Stimulated activated CD4-positive, alpha-beta T cell treated with anti-CD3 and anti-CD28 coated beads, Interleukin-12 subunit alpha, Interleukin-12 subunit beta, amount 100 ng/mL, for 48 hours (primary cell): ENCODE data around the gene RFWD3.

ENCODE experiments used
- DNase-seq, 3 donors: peaks; one replicate each; pipeline ENCODE4 v3.0.0-alpha.2; 2020; ENCODE audit warnings: low read depth in 2 of 3, low spot score in 1 of 3

The RFWD3 gene

GRCh38 chr16:74582970-74583369, 83.7 kb downstream of the RFWD3 start:
- no peak for DNase-seq

- DNase-seq = no peak
Observed at GRCh38 chr16:74580833-74581232, 85.8 kb downstream of the RFWD3 start.

- no peak for DNase-seq
Observed at GRCh38 chr16:74578838-74579237, 87.8 kb downstream of the RFWD3 start.

- no peak for DNase-seq
Observed at GRCh38 chr16:74578433-74578832, 88.2 kb downstream of the RFWD3 start.

GRCh38 chr16:74577882-74578366, 88.8 kb downstream of the RFWD3 start:
- no peak for DNase-seq

GRCh38 chr16:74575807-74576643, 90.7 kb downstream of the RFWD3 start:
- no peak for DNase-seq

- DNase-seq = no peak
Observed at GRCh38 chr16:74575175-74575806, 91.4 kb downstream of the RFWD3 start.

GRCh38 chr16:74574146-74574545, 92.5 kb downstream of the RFWD3 start:
- DNase-seq = no peak

GRCh38 chr16:74573622-74574021, 93.1 kb downstream of the RFWD3 start:
- DNase-seq = no peak
